Natural killer cell treated with Interleukin-12 subunit alpha and Interleukin-12 subunit beta and Interleukin-15 and Interleukin-18, amount 100 ng/mL, for 72 hours (primary cell): ENCODE measurements around the gene INPP4B. TPM values are rescaled to one million over a fixed set of nuclear protein-coding genes. Genes with fewer than 3 reads are reported as not detected.

Source experiments
- ATAC-seq, 2 donors: fragments of 150-1000 bp; cut with Tn5 transposase in 1 of 2; sonication (Bioruptor Pico), chemical (Tn5 transposase) in 1 of 2; 2 replicates each; pipeline ENCODE4 v1.10.0; 2021
- DNase-seq: peaks from one replicate; pipeline ENCODE4 v3.0.0; 2022; ENCODE audit warnings: low spot score
- H3K27ac Mint-ChIP-seq, 2 donors: 1 replicate in 1 of 2; 2 replicates in 1 of 2; pipeline ENCODE4 v1.8.0; 2022; ENCODE audit warnings: mixed read lengths in 2 of 2, mild to moderate bottlenecking in 1 of 2, moderate library complexity in 1 of 2
- H3K27me3 Mint-ChIP-seq, 2 donors: 1 replicate in 1 of 2; 2 replicates in 1 of 2; pipeline ENCODE4 v1.8.0; 2022; ENCODE audit warnings: mixed read lengths in 2 of 2
- H3K36me3 Mint-ChIP-seq: one replicate; pipeline ENCODE4 v1.8.0; 2022; ENCODE audit warnings: mixed read lengths
- H3K4me1 Mint-ChIP-seq, 2 donors: 1 replicate in 1 of 2; 2 replicates in 1 of 2; pipeline ENCODE4 v1.8.0; 2022; ENCODE audit warnings: low read depth in 2 of 2, mixed read lengths in 2 of 2, mild to moderate bottlenecking in 1 of 2
- H3K4me3 Mint-ChIP-seq: one replicate; pipeline ENCODE4 v1.8.0; 2022; ENCODE audit warnings: mixed read lengths
- H3K9me3 Mint-ChIP-seq: 2 replicates; pipeline ENCODE4 v1.8.0; 2022; ENCODE audit warnings: mixed read lengths
- total RNA-seq, 2 donors: library from RNA; stranded (reverse); gene quantifications; one replicate each; pipeline ENCODE4 v1.2.3, GENCODE V29; 2022

The INPP4B gene
- total RNA-seq, 2 donors from 2014 or later = 3.2 to 25.6 TPM

DNA sequence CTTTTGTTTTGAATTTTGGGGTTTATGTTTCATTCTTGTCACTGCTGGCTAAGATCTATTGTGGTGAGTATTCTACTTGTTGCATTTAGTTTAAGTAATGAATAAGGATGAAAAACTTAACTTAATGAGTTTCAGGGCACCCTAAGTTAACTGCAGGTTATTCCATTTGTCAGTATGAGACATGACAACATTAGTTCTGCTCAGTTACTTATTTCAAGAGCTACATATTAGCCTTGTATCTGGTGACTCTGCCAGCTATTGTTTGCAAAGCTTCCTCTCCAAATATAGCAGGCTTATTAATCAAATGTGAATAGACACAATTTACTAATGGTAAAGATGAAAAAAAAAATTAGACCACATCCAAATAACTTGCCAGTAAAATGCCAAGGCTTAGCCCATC, 642.6 kb downstream of the INPP4B start:
- no peaks in the 10 kb centered on the region for H3K4me1 Mint-ChIP-seq
- ATAC-seq = no peak
- no peak overlapping the region for H3K27ac Mint-ChIP-seq
- no peaks in the 10 kb centered on the region for H3K9me3 Mint-ChIP-seq
- H3K4me3 Mint-ChIP-seq = no peak overlapping the region
- no peak for DNase-seq
- H3K36me3 Mint-ChIP-seq = no peaks in the 10 kb centered on the region
- no peaks in the 10 kb centered on the region for H3K27me3 Mint-ChIP-seq

GRCh38 chr4:142202404-142203332, 643.4 kb downstream of the INPP4B start:
- no peaks in the 10 kb centered on the region for H3K4me1 Mint-ChIP-seq
- H3K9me3 Mint-ChIP-seq = no peaks in the 10 kb centered on the region
- H3K36me3 Mint-ChIP-seq = no peaks in the 10 kb centered on the region
- H3K27me3 Mint-ChIP-seq = no peaks in the 10 kb centered on the region
- no peak overlapping the region for H3K27ac Mint-ChIP-seq
- ATAC-seq (no peak), DNase-seq (no peak)
- no peak overlapping the region for H3K4me3 Mint-ChIP-seq

DNA sequence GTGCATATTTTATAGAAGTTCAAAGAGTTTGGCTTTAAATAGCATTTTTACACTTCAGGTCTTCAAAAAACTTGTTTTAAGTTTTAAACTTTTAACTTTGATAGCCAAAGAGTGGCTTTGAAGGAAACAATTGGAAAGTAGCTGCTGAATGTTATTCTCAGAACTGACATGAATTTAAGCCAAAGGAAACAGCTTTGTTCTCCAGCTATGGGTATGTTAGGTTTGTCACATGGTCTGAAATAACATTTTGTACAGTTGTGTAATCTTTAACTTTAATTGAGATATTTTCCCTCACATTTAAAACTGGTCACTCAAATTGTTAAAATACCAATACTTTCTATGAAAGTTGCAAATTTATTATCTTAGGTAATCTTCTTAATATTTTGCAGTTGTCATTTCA, 645.1 kb downstream of the INPP4B start:
- Mint-ChIP-seq H3K9me3 (no peaks in the 10 kb centered on the region), H3K27me3 (no peaks in the 10 kb centered on the region), H3K36me3 (no peaks in the 10 kb centered on the region), H3K4me1 (no peaks in the 10 kb centered on the region), H3K4me3 (no peak overlapping the region), H3K27ac (no peak overlapping the region)
- ATAC-seq (no peak), DNase-seq (no peak)

- Mint-ChIP-seq H3K9me3 (no peaks in the 10 kb centered on the region), H3K36me3 (no peaks in the 10 kb centered on the region), H3K4me1 (no peaks in the 10 kb centered on the region), H3K27me3 (no peaks in the 10 kb centered on the region), H3K4me3 (no peak overlapping the region), H3K27ac (no peak overlapping the region)
- DNase-seq (no peak), ATAC-seq (no peak)
Measured at GRCh38 chr4:142194905-142195304, 651.2 kb downstream of the INPP4B start.

DNA sequence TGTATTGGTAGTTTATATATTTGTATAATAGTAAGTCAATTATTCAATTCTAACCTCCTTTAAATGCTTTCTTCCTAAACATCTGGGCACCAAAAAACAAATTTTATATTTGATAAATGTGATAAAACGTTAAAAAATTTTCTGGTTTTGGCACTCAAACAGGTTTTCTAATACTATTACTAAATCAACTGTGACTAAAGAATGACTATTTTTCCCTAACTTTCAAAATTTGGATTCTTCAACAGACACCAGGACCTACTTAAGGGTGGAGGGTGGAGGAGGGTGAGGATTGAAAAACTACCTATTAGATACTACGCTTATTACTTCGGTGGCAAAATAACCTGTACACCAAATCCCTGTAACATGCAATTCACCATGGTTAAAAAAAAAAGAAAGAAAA, 654.2 kb downstream of the INPP4B start:
- Mint-ChIP-seq H3K4me1 (no peaks in the 10 kb centered on the region), H3K27ac (no peak overlapping the region), H3K9me3 (no peaks in the 10 kb centered on the region), H3K27me3 (no peaks in the 10 kb centered on the region), H3K4me3 (no peak overlapping the region), H3K36me3 (no peaks in the 10 kb centered on the region)
- no peak for DNase-seq
- ATAC-seq = no peak

DNA sequence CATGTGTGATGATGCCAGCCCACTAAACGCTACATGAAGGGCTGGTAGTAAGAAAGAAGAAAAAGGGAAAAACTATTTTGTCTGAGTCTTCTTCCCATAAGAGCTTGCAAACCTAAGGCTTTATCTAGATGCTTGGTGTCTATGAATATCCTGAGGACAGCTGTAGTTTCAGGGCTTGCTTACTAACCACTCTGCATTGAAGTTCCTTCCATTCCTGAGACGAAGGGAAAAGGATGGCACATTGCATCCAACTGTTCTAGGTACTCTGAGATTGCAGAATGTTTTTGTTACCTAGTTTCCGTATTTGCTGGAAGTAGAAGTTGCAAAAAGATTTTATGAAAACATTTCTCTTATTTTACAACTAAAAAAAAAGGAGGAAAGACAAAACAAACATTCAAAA, 665.1 kb downstream of the INPP4B start:
- ATAC-seq = no peak
- peaks cover 10% of the 10 kb centered on the region for H3K9me3 Mint-ChIP-seq
- DNase-seq = no peak
- no peak overlapping the region for H3K27ac Mint-ChIP-seq
- no peaks in the 10 kb centered on the region for H3K36me3 Mint-ChIP-seq
- no peaks in the 10 kb centered on the region for H3K27me3 Mint-ChIP-seq
- H3K4me3 Mint-ChIP-seq = no peak overlapping the region
- no peaks in the 10 kb centered on the region for H3K4me1 Mint-ChIP-seq

DNA sequence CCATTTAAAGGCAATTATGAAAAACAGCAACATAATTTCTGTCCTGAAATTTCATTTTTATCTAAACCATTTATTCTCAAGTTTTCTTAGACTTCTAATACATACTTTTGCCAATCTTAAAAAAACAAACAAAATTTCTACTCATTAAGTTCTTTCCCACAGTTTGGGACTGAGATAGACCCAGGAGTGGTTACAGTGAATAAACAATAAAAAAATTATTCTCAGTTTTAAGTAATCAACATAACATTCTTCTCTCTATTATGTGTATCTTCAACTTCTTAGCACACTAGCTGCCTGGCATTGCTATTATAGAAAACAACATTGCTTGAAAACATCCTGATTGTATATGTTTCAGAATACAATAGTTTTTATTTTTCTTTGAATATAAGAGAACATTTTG, 676.9 kb downstream of the INPP4B start:
- ATAC-seq (no peak), DNase-seq (no peak)
- Mint-ChIP-seq H3K27ac (no peak overlapping the region), H3K27me3 (no peaks in the 10 kb centered on the region), H3K4me1 (no peaks in the 10 kb centered on the region), H3K36me3 (no peaks in the 10 kb centered on the region), H3K9me3 (no peaks in the 10 kb centered on the region), H3K4me3 (no peak overlapping the region)

GRCh38 chr4:142168181-142168580, 677.9 kb downstream of the INPP4B start:
- Mint-ChIP-seq H3K27me3 (no peaks in the 10 kb centered on the region), H3K36me3 (no peaks in the 10 kb centered on the region), H3K9me3 (no peaks in the 10 kb centered on the region), H3K4me3 (no peak overlapping the region), H3K4me1 (no peaks in the 10 kb centered on the region), H3K27ac (no peak overlapping the region)
- no peak for DNase-seq
- ATAC-seq = no peak

GRCh38 chr4:142164767-142165500, 681.2 kb downstream of the INPP4B start:
- Mint-ChIP-seq H3K9me3 (no peaks in the 10 kb centered on the region), H3K27me3 (no peaks in the 10 kb centered on the region), H3K36me3 (no peaks in the 10 kb centered on the region), H3K27ac (no peak overlapping the region), H3K4me1 (no peaks in the 10 kb centered on the region), H3K4me3 (no peak overlapping the region)
- ATAC-seq (no peak), DNase-seq (no peak)

GRCh38 chr4:142161086-142161485, 685.0 kb downstream of the INPP4B start:
- ATAC-seq (no peak), DNase-seq (no peak)
- Mint-ChIP-seq H3K27ac (no peak overlapping the region), H3K27me3 (no peaks in the 10 kb centered on the region), H3K36me3 (no peaks in the 10 kb centered on the region), H3K9me3 (no peaks in the 10 kb centered on the region), H3K4me1 (no peaks in the 10 kb centered on the region), H3K4me3 (no peak overlapping the region)

GRCh38 chr4:142160509-142160908, 685.6 kb downstream of the INPP4B start:
- Mint-ChIP-seq H3K4me3 (no peak overlapping the region), H3K27me3 (no peaks in the 10 kb centered on the region), H3K9me3 (no peaks in the 10 kb centered on the region), H3K36me3 (no peaks in the 10 kb centered on the region), H3K4me1 (no peaks in the 10 kb centered on the region), H3K27ac (no peak overlapping the region)
- ATAC-seq = no peak
- no peak for DNase-seq

GRCh38 chr4:142158980-142159379, 687.1 kb downstream of the INPP4B start:
- DNase-seq = no peak
- H3K27ac Mint-ChIP-seq = no peak overlapping the region
- no peak overlapping the region for H3K4me3 Mint-ChIP-seq
- no peaks in the 10 kb centered on the region for H3K9me3 Mint-ChIP-seq
- no peaks in the 10 kb centered on the region for H3K36me3 Mint-ChIP-seq
- no peaks in the 10 kb centered on the region for H3K4me1 Mint-ChIP-seq
- H3K27me3 Mint-ChIP-seq = no peaks in the 10 kb centered on the region
- no peak for ATAC-seq

- no peaks in the 10 kb centered on the region for H3K9me3 Mint-ChIP-seq
- ATAC-seq = no peak
Measured at GRCh38 chr4:142156256-142156655, 689.8 kb downstream of the INPP4B start.

GRCh38 chr4:142155347-142155746, 690.8 kb downstream of the INPP4B start:
- H3K36me3 Mint-ChIP-seq = no peaks in the 10 kb centered on the region
- DNase-seq = no peak
- no peaks in the 10 kb centered on the region for H3K4me1 Mint-ChIP-seq
- no peak overlapping the region for H3K4me3 Mint-ChIP-seq
- no peak overlapping the region for H3K27ac Mint-ChIP-seq
- no peaks in the 10 kb centered on the region for H3K27me3 Mint-ChIP-seq
- ATAC-seq = no peak
- no peaks in the 10 kb centered on the region for H3K9me3 Mint-ChIP-seq

More at GRCh38 chr4:142156256-142156655, 689.8 kb downstream of the INPP4B start:
- Mint-ChIP-seq H3K36me3 (no peaks in the 10 kb centered on the region), H3K4me1 (no peaks in the 10 kb centered on the region), H3K4me3 (no peak overlapping the region), H3K27ac (no peak overlapping the region), H3K27me3 (no peaks in the 10 kb centered on the region)
- DNase-seq = no peak
